Gastrocnemius medialis (tissue), 4 donors: ENCODE results near the gene GPATCH8.
"Not testable (repeated sequence)": the region's sequence is repeated elsewhere in the genome, so short reads cannot be mapped to it uniquely, and the experiment has no call there.

Source experiments
- POLR2A ChIP-seq, 2 donors: fragments of 450-650 bp; IDR thresholded peaks; one replicate each; pipeline ENCODE4 v1.6.1; 2017; ENCODE audit warnings: antibody characterized with exemption in 2 of 2, mild to moderate bottlenecking in 2 of 2, moderate library complexity in 2 of 2
- TF ChIP-seq, protein P1 (sequence below), 5 experiments: fragments of 450-650 bp in 3 of 5; fragments of 200-600 bp in 2 of 5; sonication (generic) in 2 of 5; IDR thresholded peaks in 4 of 5; conservative IDR thresholded peaks in 1 of 5; 1 replicate in 4 of 5; 2 replicates in 1 of 5; pipeline ENCODE4 v1.5.1; 2016 to 2019; ENCODE audit warnings: antibody characterized with exemption in 5 of 5, mild to moderate bottlenecking in 3 of 5, moderate library complexity in 3 of 5

DNA sequence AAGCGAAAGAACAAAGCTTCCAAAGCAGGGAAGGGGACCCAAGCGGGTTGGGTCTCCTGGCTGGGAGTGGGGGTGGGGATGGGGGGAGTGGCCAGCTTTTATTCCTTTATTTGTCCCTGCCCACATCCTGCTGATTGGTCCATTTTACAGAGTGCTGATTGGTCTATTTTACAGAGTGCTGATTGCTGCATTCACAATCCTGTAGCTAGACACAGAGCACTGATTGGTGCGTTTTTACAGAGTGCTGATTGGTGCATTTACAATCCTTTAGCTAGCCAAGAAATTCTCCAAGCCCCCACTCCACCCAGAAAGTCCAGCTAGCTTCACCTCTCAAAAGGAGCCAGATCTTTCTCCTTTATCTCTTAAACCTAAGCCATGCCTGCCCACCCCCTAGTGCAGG, 34.7 kb upstream of the GPATCH8 start:
- TF ChIP-seq, protein P1, sequence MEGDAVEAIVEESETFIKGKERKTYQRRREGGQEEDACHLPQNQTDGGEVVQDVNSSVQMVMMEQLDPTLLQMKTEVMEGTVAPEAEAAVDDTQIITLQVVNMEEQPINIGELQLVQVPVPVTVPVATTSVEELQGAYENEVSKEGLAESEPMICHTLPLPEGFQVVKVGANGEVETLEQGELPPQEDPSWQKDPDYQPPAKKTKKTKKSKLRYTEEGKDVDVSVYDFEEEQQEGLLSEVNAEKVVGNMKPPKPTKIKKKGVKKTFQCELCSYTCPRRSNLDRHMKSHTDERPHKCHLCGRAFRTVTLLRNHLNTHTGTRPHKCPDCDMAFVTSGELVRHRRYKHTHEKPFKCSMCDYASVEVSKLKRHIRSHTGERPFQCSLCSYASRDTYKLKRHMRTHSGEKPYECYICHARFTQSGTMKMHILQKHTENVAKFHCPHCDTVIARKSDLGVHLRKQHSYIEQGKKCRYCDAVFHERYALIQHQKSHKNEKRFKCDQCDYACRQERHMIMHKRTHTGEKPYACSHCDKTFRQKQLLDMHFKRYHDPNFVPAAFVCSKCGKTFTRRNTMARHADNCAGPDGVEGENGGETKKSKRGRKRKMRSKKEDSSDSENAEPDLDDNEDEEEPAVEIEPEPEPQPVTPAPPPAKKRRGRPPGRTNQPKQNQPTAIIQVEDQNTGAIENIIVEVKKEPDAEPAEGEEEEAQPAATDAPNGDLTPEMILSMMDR (IDR thresholded peaks at IDR 0.05 in 4 of 5, conservative IDR thresholded peaks at IDR 0.05 in 1 of 5) = not testable (repeated sequence)
- TF ChIP-seq POLR2A (IDR thresholded peaks at IDR 0.05) = not testable (repeated sequence)
